Neuronal stem cell (in vitro differentiated cells): ENCODE data around the gene FYN.

Experiments
- DNase-seq: peaks from one replicate; pipeline ENCODE4 v3.0.0-alpha.2; 2013; ENCODE audit warnings: low spot score
- H2AFZ ChIP-seq: one replicate; pipeline ENCODE4 v1.6.1; 2013; ENCODE audit warnings: mild to moderate bottlenecking, low read length, inconsistent platforms
- H2AK5ac ChIP-seq: 2 replicates; pipeline ENCODE4 v1.6.1; 2013; ENCODE audit warnings: low read depth, mild to moderate bottlenecking, inconsistent platforms, low read length, moderate library complexity, mixed read lengths
- H2BK120ac ChIP-seq: 2 replicates; pipeline ENCODE4 v1.6.1; 2013; ENCODE audit warnings: low read depth, mild to moderate bottlenecking, inconsistent platforms, low read length, moderate library complexity, mixed read lengths
- H2BK12ac ChIP-seq: one replicate; pipeline ENCODE4 v1.6.1; 2013; ENCODE audit warnings: low read length, inconsistent platforms
- H2BK15ac ChIP-seq: 2 replicates; pipeline ENCODE4 v1.6.1; 2013; ENCODE audit warnings: mild to moderate bottlenecking, low read length, inconsistent platforms, mixed read lengths
- H2BK5ac ChIP-seq: one replicate; pipeline ENCODE4 v1.6.1; 2013; ENCODE audit warnings: inconsistent platforms, mild to moderate bottlenecking, low read length, moderate library complexity
- H3K14ac ChIP-seq: one replicate; pipeline ENCODE4 v1.6.1; 2013; ENCODE audit warnings: low read length, inconsistent platforms
- H3K18ac ChIP-seq: 2 replicates; pipeline ENCODE4 v1.6.1; 2013; ENCODE audit warnings: low read length, inconsistent platforms
- H3K23ac ChIP-seq: 2 replicates; pipeline ENCODE4 v1.6.1; 2013; ENCODE audit warnings: low read depth, mild to moderate bottlenecking, mixed read lengths, low read length, inconsistent platforms; ENCODE audit not compliant: poor library complexity
- H3K27ac ChIP-seq: replicated peaks from 3 replicates; pipeline ENCODE4 v1.5.1; 2013; ENCODE audit warnings: low read length, inconsistent platforms
- H3K27me3 ChIP-seq, 3 experiments: 2 replicates each; pipeline ENCODE4 v1.6.1; 2013; ENCODE audit warnings: low read length in 3 of 3, mild to moderate bottlenecking in 2 of 3, inconsistent platforms in 1 of 3, low read depth in 1 of 3, mixed read lengths in 1 of 3, moderate library complexity in 1 of 3; ENCODE audit not compliant: control insufficient read depth in 3 of 3, insufficient read depth in 3 of 3
- H3K36me3 ChIP-seq, 2 donors: replicated peaks in 1 of 2; 2 replicates each; pipeline ENCODE4 v1.6.1; 2013; ENCODE audit warnings: low read length in 2 of 2; ENCODE audit not compliant: control insufficient read depth in 2 of 2, insufficient read depth in 2 of 2
- H3K4ac ChIP-seq: 2 replicates; pipeline ENCODE4 v1.6.1; 2013; ENCODE audit warnings: inconsistent platforms, mild to moderate bottlenecking, low read length, moderate library complexity
- H3K4me1 ChIP-seq, 2 donors: 1 replicate in 1 of 2; 2 replicates in 1 of 2; pipeline ENCODE4 v1.6.1; 2013; ENCODE audit warnings: low read length in 2 of 2, low read depth in 1 of 2; ENCODE audit not compliant: control insufficient read depth in 2 of 2, insufficient read depth in 1 of 2
- H3K4me2 ChIP-seq: one replicate; pipeline ENCODE4 v1.6.1; 2013; ENCODE audit warnings: mild to moderate bottlenecking, low read length, inconsistent platforms; ENCODE audit not compliant: insufficient read depth, poor library complexity, severe bottlenecking
- H3K4me3 ChIP-seq, 2 donors: 2 replicates each; pipeline ENCODE4 v1.5.1; 2013; ENCODE audit warnings: low read length in 2 of 2, mild to moderate bottlenecking in 2 of 2, inconsistent platforms in 1 of 2, moderate library complexity in 1 of 2
- H3K79me1 ChIP-seq: one replicate; pipeline ENCODE4 v1.6.1; 2013; ENCODE audit warnings: low read depth, mild to moderate bottlenecking, inconsistent platforms, low read length, moderate library complexity
- H3K9ac ChIP-seq: one replicate; pipeline ENCODE4 v1.6.1; 2013; ENCODE audit warnings: mild to moderate bottlenecking, low read depth, low read length, inconsistent platforms; ENCODE audit not compliant: poor library complexity
- H3K9me3 ChIP-seq, 2 donors: replicated peaks in 1 of 2; 2 replicates each; pipeline versions ENCODE3 to v1.6.1; 2013; ENCODE audit warnings: low read length in 2 of 2, mild to moderate bottlenecking in 2 of 2, inconsistent platforms in 1 of 2, low read depth in 1 of 2, mixed read lengths in 1 of 2, moderate library complexity in 1 of 2; ENCODE audit not compliant: control insufficient read depth in 2 of 2, insufficient read depth in 1 of 2
- H4K8ac ChIP-seq: one replicate; pipeline ENCODE4 v1.6.1; 2013; ENCODE audit warnings: low read depth, mild to moderate bottlenecking, inconsistent platforms, low read length, moderate library complexity
- H4K91ac ChIP-seq: one replicate; pipeline ENCODE4 v1.6.1; 2013; ENCODE audit warnings: low read length, low read depth, mild to moderate bottlenecking, inconsistent platforms; ENCODE audit not compliant: poor library complexity
- WGBS, 2 donors: extraction: QIAGEN DNeasy Blood & Tissue Kit; methylation state at CpG; one replicate each; pipeline ENCODE4 v1.1.7; 2013; ENCODE audit warnings: missing lambda C conversion rate in 2 of 2, mixed read lengths in 1 of 2; ENCODE audit not compliant: insufficient read length in 2 of 2, insufficient replicate concordance in 1 of 2; ENCODE audit errors: extremely low coverage in 2 of 2; 5-methylcytosine and 5-hydroxymethylcytosine counted together

The FYN gene

DNA sequence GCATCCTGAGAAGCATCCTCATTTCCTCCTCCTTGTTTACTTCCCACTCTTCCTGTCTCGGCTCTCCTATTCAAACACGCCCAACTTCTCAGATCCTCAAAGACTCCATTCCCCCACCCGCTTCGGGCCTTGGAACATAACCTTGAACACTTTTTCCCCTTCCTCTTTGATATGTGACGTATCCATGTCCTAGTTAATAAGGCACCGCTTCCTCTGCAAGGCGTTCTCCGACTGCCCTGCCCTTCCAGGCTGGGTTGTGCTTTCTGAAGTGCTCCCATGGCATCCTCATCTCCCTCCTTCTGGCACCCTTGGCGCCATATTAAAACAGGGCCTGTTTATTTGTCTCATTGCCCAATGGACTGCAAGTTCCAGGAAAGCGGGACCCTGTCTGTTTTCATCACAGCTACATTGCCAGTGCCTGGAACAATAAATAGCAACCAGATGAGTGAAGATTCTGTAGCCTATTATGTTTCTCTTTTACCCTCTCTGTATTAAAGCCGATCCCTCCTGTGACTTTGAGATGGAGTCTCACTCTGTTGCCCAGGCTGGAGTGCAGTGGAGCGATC is 152.2 kb downstream of the FYN start:
- DNase-seq, result no peak
- no peak overlapping the region for H2BK5ac ChIP-seq

DNA sequence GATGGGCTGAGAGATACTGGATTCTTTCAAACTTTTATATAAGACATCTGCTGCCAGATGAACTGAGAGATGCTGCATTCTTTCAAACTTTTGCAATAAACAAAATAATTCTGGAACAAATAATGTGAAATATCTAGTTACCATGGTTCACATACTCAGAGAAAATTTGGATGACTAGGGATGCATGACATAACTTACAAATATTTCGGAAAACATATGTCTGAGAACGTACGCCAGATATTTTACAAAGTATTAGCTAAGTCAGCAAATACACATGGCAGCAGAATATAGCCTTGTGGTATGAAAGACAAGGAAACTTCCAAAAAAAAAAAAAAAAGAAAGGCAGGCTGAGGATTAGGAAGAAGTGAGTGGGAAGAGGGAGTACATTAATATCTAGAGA is 154.3 kb downstream of the FYN start:
- H2BK12ac ChIP-seq, result no peak overlapping the region
- no peak for DNase-seq
- H2AFZ ChIP-seq, result no peak overlapping the region
- no peak overlapping the region for H2BK15ac ChIP-seq
- no peak overlapping the region for H2BK120ac ChIP-seq
- H2BK5ac ChIP-seq, result no peak overlapping the region
- peaks cover 18 to 81% of the 10 kb centered on the region in 2 donors for H3K36me3 ChIP-seq
- H3K9ac ChIP-seq, result no peak overlapping the region
- no peaks in the 10 kb centered on the region for H3K27me3 ChIP-seq
- H3K23ac ChIP-seq, result no peak overlapping the region
- peaks cover 3 to 7% of the 10 kb centered on the region in 2 donors for H3K9me3 ChIP-seq
- WGBS, 2 donors, result no CpG with 5 or more reads among the region's 3 CpGs
- no peak overlapping the region for H4K8ac ChIP-seq
- H3K4me1 ChIP-seq, result peaks cover 0 to 5% of the 10 kb centered on the region in 2 donors
- no peak overlapping the region for H2AK5ac ChIP-seq
- H3K4ac ChIP-seq, result no peak overlapping the region
- no peak overlapping the region for H3K14ac ChIP-seq
- H3K27ac ChIP-seq, result no peak overlapping the region
- no peak overlapping the region for H3K4me3 ChIP-seq
- no peaks in the 10 kb centered on the region for H3K79me1 ChIP-seq
- no peak overlapping the region for H3K18ac ChIP-seq
- H4K91ac ChIP-seq, result no peak overlapping the region
- no peak overlapping the region for H3K4me2 ChIP-seq

More for the DNA sequence above, 152.2 kb downstream of the FYN start:
- Histone ChIP-seq H3K23ac (no peak overlapping the region), H3K14ac (no peak overlapping the region), H3K4me3 (no peak overlapping the region), H3K18ac (no peak overlapping the region), H2BK120ac (no peak overlapping the region), H3K9ac (no peak overlapping the region), H2BK15ac (no peak overlapping the region), H4K91ac (no peak overlapping the region), H3K79me1 (no peaks in the 10 kb centered on the region), H3K4me1 (peaks cover 0 to 7% of the 10 kb centered on the region in 2 donors), H3K27ac (no peak overlapping the region), H2BK12ac (no peak overlapping the region), H3K4ac (no peak overlapping the region), H3K27me3 (no peaks in the 10 kb centered on the region), H2AK5ac (no peak overlapping the region), H4K8ac (no peak overlapping the region), H3K36me3 (peaks cover 15 to 70% of the 10 kb centered on the region in 2 donors), H3K9me3 (peaks cover 3 to 7% of the 10 kb centered on the region in 2 donors), H2AFZ (no peak overlapping the region), H3K4me2 (no peak overlapping the region)
- WGBS, 2 donors, result no CpG with 5 or more reads among the region's 12 CpGs

DNA sequence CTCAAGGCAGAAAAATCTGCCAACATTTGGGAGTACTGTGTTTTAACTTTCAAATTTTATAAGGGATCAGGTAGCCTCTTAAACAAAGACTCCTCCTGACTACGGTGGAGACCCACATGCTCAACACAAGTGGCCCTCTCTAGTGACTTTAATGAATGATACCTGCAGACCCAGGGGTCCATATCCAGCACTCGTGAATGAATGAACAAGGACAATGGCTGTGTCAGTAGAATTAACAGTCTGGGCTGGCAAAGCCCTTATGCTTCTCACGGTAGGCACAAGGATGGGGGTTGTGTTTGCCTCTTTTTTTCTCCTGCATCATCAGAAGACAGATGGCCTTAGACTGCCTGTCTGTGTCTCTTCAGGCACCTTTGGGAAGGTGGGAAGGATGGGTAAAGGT is 154.9 kb downstream of the FYN start:
- H3K36me3 ChIP-seq, result peaks cover 23 to 88% of the 10 kb centered on the region in 2 donors
- no peak overlapping the region for H3K4ac ChIP-seq
- H3K23ac ChIP-seq, result no peak overlapping the region
- WGBS, 2 donors, result no CpG with 5 or more reads among the region's 3 CpGs
- peaks cover 3 to 7% of the 10 kb centered on the region in 2 donors for H3K9me3 ChIP-seq
- H3K27me3 ChIP-seq, result no peaks in the 10 kb centered on the region
- H2AFZ ChIP-seq, result no peak overlapping the region
- H3K14ac ChIP-seq, result no peak overlapping the region
- H3K4me2 ChIP-seq, result no peak overlapping the region
- H4K8ac ChIP-seq, result no peak overlapping the region
- H2AK5ac ChIP-seq, result no peak overlapping the region
- H3K9ac ChIP-seq, result no peak overlapping the region
- H3K79me1 ChIP-seq, result no peaks in the 10 kb centered on the region
- H3K27ac ChIP-seq, result no peak overlapping the region
- H3K4me3 ChIP-seq, result no peak overlapping the region
- no peak overlapping the region for H2BK15ac ChIP-seq
- no peak overlapping the region for H2BK5ac ChIP-seq
- H3K18ac ChIP-seq, result no peak overlapping the region
- H4K91ac ChIP-seq, result no peak overlapping the region
- peaks cover 0 to 5% of the 10 kb centered on the region in 2 donors for H3K4me1 ChIP-seq
- H2BK120ac ChIP-seq, result no peak overlapping the region
- no peak for DNase-seq
- no peak overlapping the region for H2BK12ac ChIP-seq

DNA sequence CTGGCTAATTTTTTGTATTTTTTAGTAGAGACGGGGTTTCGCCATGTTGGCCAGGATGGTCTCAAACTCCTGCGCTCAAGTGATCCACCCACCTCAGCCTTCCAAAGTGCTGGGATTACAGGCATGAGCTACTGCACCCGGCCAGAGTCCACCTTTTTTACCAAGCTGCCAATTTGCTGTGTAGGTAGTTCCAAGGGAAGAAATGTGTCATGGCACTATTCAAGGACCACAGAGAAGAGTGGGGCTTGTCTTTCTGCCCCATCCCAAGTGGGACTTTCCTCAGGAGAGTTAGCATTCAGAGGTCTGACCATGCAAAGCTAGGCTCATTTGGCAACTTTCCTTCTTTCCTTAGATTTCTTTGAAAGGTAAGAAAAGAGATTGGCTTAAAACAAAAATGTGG is 155.6 kb downstream of the FYN start:
- H3K4me2 ChIP-seq, result no peak overlapping the region
- no peak overlapping the region for H2BK12ac ChIP-seq
- peaks cover 3 to 7% of the 10 kb centered on the region in 2 donors for H3K9me3 ChIP-seq
- H3K14ac ChIP-seq, result no peak overlapping the region
- no peak overlapping the region for H2BK120ac ChIP-seq
- H2BK5ac ChIP-seq, result no peak overlapping the region
- peaks cover 0 to 5% of the 10 kb centered on the region in 2 donors for H3K4me1 ChIP-seq
- H3K23ac ChIP-seq, result no peak overlapping the region
- no peak overlapping the region for H2AK5ac ChIP-seq
- H3K4me3 ChIP-seq, result no peak overlapping the region
- no peak overlapping the region for H4K8ac ChIP-seq
- peaks cover 26 to 92% of the 10 kb centered on the region in 2 donors for H3K36me3 ChIP-seq
- no peak overlapping the region for H3K4ac ChIP-seq
- no peak overlapping the region for H3K27ac ChIP-seq
- no peak overlapping the region for H2AFZ ChIP-seq
- no peaks in the 10 kb centered on the region for H3K27me3 ChIP-seq
- no peak overlapping the region for H4K91ac ChIP-seq
- H2BK15ac ChIP-seq, result no peak overlapping the region
- DNase-seq, result no peak
- H3K9ac ChIP-seq, result no peak overlapping the region
- no CpG with 5 or more reads among the region's 4 CpGs for WGBS, 2 donors
- H3K79me1 ChIP-seq, result no peaks in the 10 kb centered on the region
- no peak overlapping the region for H3K18ac ChIP-seq
